ENCODE data around the gene ATOH1.

DNA sequence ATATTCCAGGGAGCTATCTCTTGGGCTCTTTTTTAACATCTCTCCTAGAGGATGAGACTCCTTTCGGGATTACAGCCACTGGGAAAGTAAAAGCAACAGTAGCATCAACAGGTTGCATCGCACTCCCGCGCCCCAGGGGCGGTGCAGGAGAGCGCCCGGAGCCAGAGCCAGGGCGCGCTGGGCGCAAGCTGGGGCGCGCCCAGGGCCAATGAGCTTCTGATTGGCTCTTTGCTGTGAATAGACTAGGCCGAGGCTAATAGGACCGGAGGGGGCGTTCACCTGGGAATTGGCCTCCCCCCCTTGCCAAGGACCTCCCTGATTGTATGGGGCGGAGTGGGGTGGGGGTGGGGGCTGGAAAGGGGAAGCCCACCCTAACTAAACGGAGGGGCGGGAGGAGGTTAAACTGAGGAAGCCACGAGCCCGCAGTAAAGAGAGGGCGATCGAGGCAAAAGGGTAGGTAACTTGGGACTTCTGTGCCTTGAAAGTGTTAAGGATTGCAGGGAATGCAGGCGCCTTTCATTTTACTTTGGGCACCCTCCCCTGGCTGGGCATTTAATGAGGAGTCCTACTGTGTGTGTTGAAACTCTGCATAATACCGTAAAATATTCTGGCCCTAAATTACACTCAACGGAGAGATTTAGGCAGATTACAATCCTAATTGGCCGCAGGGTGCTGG, 1.1 kb upstream of the ATOH1 start:
- TF ChIP-seq POLR2A (IDR thresholded peaks at IDR 0.05) (no peak), EP300 (IDR thresholded peaks at IDR 0.05) (no peak)
- TF ChIP-seq, protein P1, sequence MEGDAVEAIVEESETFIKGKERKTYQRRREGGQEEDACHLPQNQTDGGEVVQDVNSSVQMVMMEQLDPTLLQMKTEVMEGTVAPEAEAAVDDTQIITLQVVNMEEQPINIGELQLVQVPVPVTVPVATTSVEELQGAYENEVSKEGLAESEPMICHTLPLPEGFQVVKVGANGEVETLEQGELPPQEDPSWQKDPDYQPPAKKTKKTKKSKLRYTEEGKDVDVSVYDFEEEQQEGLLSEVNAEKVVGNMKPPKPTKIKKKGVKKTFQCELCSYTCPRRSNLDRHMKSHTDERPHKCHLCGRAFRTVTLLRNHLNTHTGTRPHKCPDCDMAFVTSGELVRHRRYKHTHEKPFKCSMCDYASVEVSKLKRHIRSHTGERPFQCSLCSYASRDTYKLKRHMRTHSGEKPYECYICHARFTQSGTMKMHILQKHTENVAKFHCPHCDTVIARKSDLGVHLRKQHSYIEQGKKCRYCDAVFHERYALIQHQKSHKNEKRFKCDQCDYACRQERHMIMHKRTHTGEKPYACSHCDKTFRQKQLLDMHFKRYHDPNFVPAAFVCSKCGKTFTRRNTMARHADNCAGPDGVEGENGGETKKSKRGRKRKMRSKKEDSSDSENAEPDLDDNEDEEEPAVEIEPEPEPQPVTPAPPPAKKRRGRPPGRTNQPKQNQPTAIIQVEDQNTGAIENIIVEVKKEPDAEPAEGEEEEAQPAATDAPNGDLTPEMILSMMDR (IDR thresholded peaks at IDR 0.05), result no peak
